T-helper 2 cell treated with Interferon-gamma antibody and Interleukin-4, amounts not matched to agents 5 μg/mL and 100 μg/mL, for 36 hours (primary cell): ENCODE data around the gene ZFHX3.

Source experiments
- DNase-seq: peaks from one replicate; pipeline ENCODE4 v3.0.0; 2021; ENCODE audit warnings: low spot score
- H3K27ac Mint-ChIP-seq: one replicate; pipeline ENCODE4 v1.8.0; 2021; ENCODE audit warnings: mild to moderate bottlenecking, mixed read lengths
- H3K27me3 Mint-ChIP-seq: one replicate; pipeline ENCODE4 v1.8.0; 2021; ENCODE audit warnings: low read depth, mixed read lengths
- H3K36me3 Mint-ChIP-seq: one replicate; pipeline ENCODE4 v1.8.0; 2021; ENCODE audit warnings: low read depth, mixed read lengths
- H3K4me1 Mint-ChIP-seq: one replicate; pipeline ENCODE4 v1.8.0; 2021; ENCODE audit warnings: low read depth, mixed read lengths
- H3K4me3 Mint-ChIP-seq: one replicate; pipeline ENCODE4 v1.8.0; 2022; ENCODE audit warnings: mild to moderate bottlenecking, moderate library complexity, mixed read lengths
- H3K9me3 Mint-ChIP-seq: one replicate; pipeline ENCODE4 v1.8.0; 2021; ENCODE audit warnings: mixed read lengths

The ZFHX3 gene

GRCh38 chr16:72889616-72890582 lies 158.0 kb downstream of the ZFHX3 start:
- Mint-ChIP-seq H3K4me3 (no peak overlapping the region), H3K27ac (no peak overlapping the region), H3K27me3 (no peaks in the 10 kb centered on the region), H3K36me3 (peaks cover 3% of the 10 kb centered on the region), H3K4me1 (no peaks in the 10 kb centered on the region), H3K9me3 (peaks cover 13% of the 10 kb centered on the region)
- DNase-seq: no peak

GRCh38 chr16:72887537-72887936 lies 160.4 kb downstream of the ZFHX3 start:
- H3K4me3 Mint-ChIP-seq: no peak overlapping the region
- H3K4me1 Mint-ChIP-seq: peaks cover 6% of the 10 kb centered on the region
- H3K36me3 Mint-ChIP-seq: peaks cover 3% of the 10 kb centered on the region
- H3K27ac Mint-ChIP-seq: no peak overlapping the region
- DNase-seq: no peak
- H3K9me3 Mint-ChIP-seq: peaks cover 13% of the 10 kb centered on the region
- H3K27me3 Mint-ChIP-seq: no peaks in the 10 kb centered on the region

DNA sequence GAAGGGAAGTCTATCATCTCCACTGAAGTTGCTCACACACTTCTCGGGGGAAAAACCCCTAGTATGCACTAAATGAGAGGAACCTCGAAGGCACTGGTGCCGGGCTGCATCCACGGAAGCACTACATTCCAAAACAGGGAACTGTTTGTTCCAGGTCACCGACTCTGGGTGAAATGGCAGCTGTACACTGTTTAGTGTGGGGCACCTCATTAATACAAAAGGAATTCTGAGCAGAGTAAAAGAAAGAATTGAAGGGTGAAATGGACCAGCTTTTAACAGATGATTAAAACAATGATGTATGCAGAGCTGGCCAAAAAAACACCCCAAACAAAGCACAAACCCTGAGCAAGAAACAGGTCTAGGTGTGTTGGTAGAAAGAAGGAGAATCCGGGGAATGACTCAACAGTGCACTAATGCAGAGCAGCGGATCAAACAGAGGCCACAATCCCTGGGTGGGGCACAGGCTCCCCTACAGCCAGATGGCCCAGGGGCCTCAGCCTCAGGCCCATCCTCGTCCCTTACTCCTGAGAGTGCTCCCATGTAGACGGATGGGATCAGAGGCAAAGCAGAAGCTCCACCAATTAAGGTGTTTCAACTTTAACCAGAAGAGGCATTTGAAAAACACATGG lies 161.5 kb downstream of the ZFHX3 start:
- Mint-ChIP-seq H3K27me3 (no peaks in the 10 kb centered on the region), H3K4me1 (peaks cover 6% of the 10 kb centered on the region), H3K4me3 (no peak overlapping the region), H3K36me3 (peaks cover 3% of the 10 kb centered on the region), H3K9me3 (peaks cover 13% of the 10 kb centered on the region), H3K27ac (no peak overlapping the region)
- DNase-seq: no peak

- Mint-ChIP-seq H3K27me3 (no peaks in the 10 kb centered on the region), H3K27ac (no peak overlapping the region), H3K9me3 (peaks cover 3% of the 10 kb centered on the region), H3K4me1 (peaks cover 6% of the 10 kb centered on the region), H3K4me3 (no peak overlapping the region), H3K36me3 (peaks cover 3% of the 10 kb centered on the region)
- DNase-seq: no peak
These were observed 163.4 kb downstream of the ZFHX3 start for GRCh38 chr16:72884573-72884972.

DNA sequence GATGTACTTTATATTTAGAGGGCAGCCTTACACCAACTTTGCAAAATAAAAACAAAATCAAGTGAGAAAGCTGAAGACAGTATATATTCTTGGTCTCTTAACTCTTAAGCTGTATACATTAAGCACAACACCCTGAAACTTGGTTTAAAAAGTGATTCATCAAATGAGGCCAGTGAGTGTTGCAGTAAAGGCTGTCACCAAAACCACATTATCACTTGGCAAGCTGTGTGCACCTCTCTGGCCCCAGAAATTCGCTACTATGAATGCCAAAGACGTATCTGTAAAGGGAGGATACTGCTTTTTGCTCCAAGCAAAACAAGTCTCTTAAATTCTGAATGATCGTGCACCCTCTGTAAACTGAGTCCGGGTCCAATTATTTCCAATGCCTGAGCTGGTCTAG lies 163.9 kb downstream of the ZFHX3 start:
- Mint-ChIP-seq H3K27ac (no peak overlapping the region), H3K9me3 (peaks cover 3% of the 10 kb centered on the region), H3K27me3 (no peaks in the 10 kb centered on the region), H3K4me3 (no peak overlapping the region), H3K4me1 (peaks cover 6% of the 10 kb centered on the region), H3K36me3 (peaks cover 3% of the 10 kb centered on the region)
- DNase-seq: peak; percentile 6

GRCh38 chr16:72879846-72880245 lies 168.1 kb downstream of the ZFHX3 start:
- no peak overlapping the region for H3K4me3 Mint-ChIP-seq
- DNase-seq: no peak
- H3K9me3 Mint-ChIP-seq: no peaks in the 10 kb centered on the region
- no peak overlapping the region for H3K27ac Mint-ChIP-seq
- H3K4me1 Mint-ChIP-seq: peaks cover 34% of the 10 kb centered on the region
- H3K27me3 Mint-ChIP-seq: no peaks in the 10 kb centered on the region
- no peaks in the 10 kb centered on the region for H3K36me3 Mint-ChIP-seq

DNA sequence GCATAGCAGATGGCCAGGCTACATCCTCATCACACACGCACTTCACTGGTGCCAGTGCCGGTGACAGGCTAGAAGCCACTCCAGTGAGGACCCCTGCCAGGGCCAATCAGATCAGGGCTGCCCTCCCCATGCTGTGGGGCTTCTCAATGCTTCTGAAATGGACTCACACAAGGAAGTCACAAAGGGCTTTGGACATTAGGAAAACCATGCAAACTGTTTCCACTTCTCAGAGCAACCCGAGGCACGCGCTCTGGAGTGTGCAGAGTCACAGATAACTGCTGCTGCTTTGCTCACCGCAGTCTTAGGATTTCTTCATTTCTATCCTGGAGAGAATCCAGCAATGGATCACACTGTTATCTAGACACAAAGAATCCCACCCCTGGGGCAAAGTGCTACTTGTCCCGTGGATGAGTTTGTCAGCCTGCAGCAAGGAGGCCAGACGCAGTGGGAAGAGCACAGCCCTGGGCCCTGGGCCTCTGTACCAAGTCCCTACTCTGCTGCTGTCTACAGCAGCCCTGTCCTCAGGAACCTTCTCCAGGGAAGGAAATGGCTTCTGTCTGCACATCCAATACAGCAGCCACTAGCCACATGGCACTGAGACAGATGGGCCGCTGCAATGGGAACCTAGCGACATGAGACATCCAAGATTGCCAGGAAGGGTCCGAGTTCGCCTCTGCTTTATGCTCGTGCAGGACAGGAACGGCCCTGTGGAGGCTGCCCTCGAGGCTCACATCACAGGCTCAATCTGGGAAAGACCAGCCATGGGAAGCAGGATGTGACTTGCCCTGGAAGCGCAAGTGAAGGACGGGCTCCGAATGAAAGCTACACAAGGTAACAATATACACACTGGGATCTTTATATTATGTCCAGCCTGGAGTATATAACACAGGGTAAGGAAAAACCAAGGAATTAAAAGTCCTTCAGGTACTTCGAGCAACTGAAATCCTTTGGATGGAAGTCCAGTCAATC lies 169.3 kb downstream of the ZFHX3 start:
- DNase-seq: no peak
- no peak overlapping the region for H3K27ac Mint-ChIP-seq
- no peaks in the 10 kb centered on the region for H3K27me3 Mint-ChIP-seq
- H3K9me3 Mint-ChIP-seq: no peaks in the 10 kb centered on the region
- peaks cover 32% of the 10 kb centered on the region for H3K4me1 Mint-ChIP-seq
- no peak overlapping the region for H3K4me3 Mint-ChIP-seq
- H3K36me3 Mint-ChIP-seq: no peaks in the 10 kb centered on the region

- Mint-ChIP-seq H3K27me3 (no peaks in the 10 kb centered on the region), H3K9me3 (no peaks in the 10 kb centered on the region), H3K36me3 (no peaks in the 10 kb centered on the region), H3K4me1 (peaks cover 28% of the 10 kb centered on the region), H3K27ac (no peak overlapping the region), H3K4me3 (no peak overlapping the region)
- DNase-seq: peak; percentile 4
These were observed 170.4 kb downstream of the ZFHX3 start for GRCh38 chr16:72877374-72878028.

DNA sequence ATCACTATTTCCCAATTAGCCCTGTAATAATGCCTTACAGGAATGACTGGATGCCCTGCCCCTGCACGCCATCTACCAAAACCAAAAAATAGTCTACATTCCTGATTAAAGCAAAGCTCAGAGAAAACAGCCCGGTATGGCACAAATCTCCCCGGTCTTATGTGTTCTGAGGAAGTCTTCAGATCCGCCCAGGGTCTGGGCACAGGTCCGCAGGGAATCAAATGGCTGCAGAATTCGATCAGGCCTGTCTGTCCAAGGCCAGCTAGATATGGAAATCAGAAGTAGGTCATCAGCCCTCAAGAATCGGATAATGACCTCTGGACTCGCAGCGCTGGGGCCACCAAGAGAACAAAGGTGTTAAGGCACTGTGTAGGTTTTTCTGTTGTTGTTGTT lies 171.0 kb downstream of the ZFHX3 start:
- Mint-ChIP-seq H3K36me3 (no peaks in the 10 kb centered on the region), H3K4me1 (peaks cover 28% of the 10 kb centered on the region), H3K27me3 (no peaks in the 10 kb centered on the region), H3K9me3 (no peaks in the 10 kb centered on the region), H3K4me3 (peak overlapping the region; percentile 6), H3K27ac (no peak overlapping the region)
- DNase-seq: no peak

DNA sequence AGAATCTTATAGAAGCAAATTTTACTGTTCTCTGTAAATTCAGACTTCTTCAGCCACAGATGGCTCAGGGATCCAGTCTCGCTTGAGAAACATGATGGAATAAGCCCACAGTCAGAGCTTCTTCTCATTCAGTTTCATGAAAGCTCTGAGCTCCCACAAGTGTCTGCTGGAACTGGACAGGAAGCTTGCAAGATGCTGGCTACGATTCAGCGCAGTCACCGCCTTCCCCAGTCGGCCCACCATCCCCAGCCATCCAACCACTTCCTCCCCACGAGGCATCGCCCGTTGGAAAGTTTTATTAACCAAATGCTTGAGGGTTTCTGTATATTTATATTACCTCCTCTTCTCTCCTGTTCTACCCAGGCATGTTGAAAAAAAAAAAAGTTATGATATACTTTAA lies 171.7 kb downstream of the ZFHX3 start:
- Mint-ChIP-seq H3K4me1 (peaks cover 28% of the 10 kb centered on the region), H3K4me3 (peak overlapping the region; percentile 56), H3K36me3 (no peaks in the 10 kb centered on the region), H3K9me3 (no peaks in the 10 kb centered on the region), H3K27ac (peak overlapping the region; percentile 50), H3K27me3 (no peaks in the 10 kb centered on the region)
- DNase-seq: peak; percentile 20

DNA sequence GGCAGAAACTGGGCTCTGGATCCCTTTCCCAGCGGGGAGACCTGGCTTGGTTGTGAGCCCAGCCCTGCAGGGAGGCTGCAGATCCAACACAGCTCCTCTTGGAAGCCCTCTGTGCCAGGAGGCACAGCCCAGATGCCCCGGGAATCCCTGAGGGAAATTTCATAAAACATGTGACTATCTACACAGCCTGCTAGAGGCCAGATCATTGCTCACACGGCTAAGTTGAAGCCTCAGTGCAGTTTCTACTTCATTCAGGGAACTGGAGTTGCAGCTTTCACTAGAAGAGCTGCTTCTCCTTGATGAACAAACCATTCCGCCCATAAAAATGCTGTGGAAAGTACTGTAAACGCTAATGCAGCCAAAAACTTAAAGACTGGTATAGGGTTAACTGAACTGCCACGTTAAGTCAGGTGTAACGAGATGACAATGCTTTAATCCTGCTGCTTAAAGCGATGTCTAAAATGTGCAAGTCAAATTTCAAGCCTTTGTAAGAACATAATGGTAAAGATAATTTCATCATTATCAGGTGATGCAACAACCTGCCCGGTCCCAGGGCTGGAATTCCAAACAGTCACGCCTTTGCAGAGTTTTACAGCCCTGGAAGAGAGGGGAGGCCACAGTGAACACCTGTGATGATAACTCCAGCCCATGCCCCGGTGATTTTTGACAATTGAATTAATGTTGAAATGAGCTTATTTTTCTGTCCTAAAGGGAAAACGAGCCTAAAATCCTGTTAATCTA lies 172.5 kb downstream of the ZFHX3 start:
- Mint-ChIP-seq H3K9me3 (no peaks in the 10 kb centered on the region), H3K4me3 (peak overlapping the region; percentile 56), H3K36me3 (no peaks in the 10 kb centered on the region), H3K27ac (no peak overlapping the region), H3K27me3 (peaks cover 2% of the 10 kb centered on the region), H3K4me1 (peaks cover 28% of the 10 kb centered on the region)
- DNase-seq: no peak

- Mint-ChIP-seq H3K27me3 (peaks cover 4% of the 10 kb centered on the region), H3K9me3 (no peaks in the 10 kb centered on the region), H3K36me3 (no peaks in the 10 kb centered on the region), H3K4me3 (no peak overlapping the region), H3K4me1 (peaks cover 28% of the 10 kb centered on the region), H3K27ac (no peak overlapping the region)
- no peak for DNase-seq
These were observed 174.1 kb downstream of the ZFHX3 start for GRCh38 chr16:72873853-72874252.

- Mint-ChIP-seq H3K36me3 (no peaks in the 10 kb centered on the region), H3K27ac (no peak overlapping the region), H3K4me3 (no peak overlapping the region), H3K27me3 (peaks cover 7% of the 10 kb centered on the region), H3K4me1 (peaks cover 25% of the 10 kb centered on the region), H3K9me3 (no peaks in the 10 kb centered on the region)
- no peak for DNase-seq
These were observed 174.9 kb downstream of the ZFHX3 start for GRCh38 chr16:72873044-72873443.
